HG02938 (cell line): Measurements from ENCODE around the gene CTRB2.
"Not testable (repeated sequence)": the region's sequence is repeated elsewhere in the genome, so short reads cannot be mapped to it uniquely, and the experiment has no call there.

Source experiments
- ATAC-seq: cut with Tn5 transposase; IDR thresholded peaks from one replicate; pipeline ENCODE4 v1.9.1; 2021; ENCODE audit warnings: mild to moderate bottlenecking, moderate library complexity; ENCODE audit not compliant: unreplicated experiment

CTRB2 gene

DNA sequence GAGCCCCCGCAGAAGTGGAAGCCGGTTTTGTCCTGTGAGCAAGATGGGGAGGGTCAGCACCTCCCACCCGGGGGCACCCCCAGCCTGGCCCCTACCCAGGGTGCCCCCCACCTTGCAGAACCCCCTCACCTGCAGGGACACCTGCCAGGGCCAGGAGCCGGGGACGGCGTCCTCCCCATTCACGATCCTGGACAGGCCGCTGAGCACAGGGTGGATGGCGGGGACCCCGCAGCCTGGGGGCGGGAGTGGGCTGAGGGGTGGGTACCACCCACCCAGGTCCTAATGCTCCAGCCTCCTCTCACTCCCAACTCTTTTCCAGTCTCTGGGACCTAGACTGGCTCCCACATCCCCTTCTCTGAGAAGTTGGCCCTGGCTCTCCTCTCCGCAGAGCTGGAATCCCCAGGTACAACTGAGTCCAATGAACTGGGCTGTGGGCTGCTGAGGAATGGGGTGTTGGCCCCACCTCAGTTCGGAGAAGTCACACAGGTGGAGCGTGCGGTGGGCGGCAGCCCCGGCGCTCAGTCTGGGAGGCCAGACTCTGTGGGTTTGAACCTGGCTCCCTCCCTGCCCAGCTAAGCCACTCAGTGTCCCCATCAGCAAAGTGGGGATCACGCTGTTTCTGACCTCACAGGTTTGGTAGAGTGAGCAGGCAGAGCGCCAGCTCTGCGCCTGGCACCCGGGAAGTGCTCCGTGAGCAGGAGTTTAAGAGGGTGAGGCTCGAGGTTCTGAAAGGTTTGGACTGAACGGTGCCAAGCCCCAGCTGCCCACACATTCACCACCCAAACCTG lies 806 bp downstream of the CTRB2 start:
- not testable (repeated sequence) for ATAC-seq

DNA sequence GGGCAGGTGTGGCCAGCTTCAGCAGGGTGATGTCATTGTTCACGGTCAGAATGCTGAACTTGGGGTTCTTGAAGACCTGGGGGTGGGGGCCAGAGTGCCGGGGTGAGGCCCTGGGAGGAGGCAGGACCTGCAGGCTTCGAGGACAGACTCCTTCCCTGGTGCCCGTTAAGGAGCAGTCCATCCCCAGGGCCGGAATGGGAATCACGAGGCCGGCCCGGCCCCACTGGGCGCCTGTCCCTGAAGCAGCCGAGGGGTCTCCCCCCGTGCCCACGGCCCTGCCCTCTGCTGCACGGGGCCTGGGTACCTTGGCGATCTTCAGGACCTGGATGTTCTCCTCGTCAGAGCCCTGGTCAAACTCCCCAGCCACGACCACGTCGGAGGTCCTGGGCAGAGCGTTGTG lies 1.5 kb downstream of the CTRB2 start:
- not testable (repeated sequence) for ATAC-seq

DNA sequence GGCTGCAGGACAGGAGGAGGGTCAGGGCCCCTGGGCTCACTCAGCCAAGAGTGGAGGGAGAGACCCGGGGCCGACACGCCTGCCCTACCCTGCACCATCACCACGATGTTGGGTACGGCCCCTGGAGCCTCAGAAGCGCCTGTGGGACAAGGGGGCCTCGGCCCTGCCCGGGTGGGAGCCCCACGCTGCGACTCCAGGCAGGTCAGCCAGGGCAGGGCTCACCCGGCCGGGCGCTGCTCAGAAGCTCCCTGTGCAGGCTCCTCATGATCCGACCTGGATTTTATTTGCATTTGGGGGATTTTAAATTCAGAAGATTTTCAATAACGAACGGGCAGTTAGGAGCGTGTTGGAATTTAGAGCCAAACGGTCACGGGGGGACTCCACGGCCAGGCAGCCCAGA lies 2.1 kb downstream of the CTRB2 start:
- not testable (repeated sequence) for ATAC-seq

DNA sequence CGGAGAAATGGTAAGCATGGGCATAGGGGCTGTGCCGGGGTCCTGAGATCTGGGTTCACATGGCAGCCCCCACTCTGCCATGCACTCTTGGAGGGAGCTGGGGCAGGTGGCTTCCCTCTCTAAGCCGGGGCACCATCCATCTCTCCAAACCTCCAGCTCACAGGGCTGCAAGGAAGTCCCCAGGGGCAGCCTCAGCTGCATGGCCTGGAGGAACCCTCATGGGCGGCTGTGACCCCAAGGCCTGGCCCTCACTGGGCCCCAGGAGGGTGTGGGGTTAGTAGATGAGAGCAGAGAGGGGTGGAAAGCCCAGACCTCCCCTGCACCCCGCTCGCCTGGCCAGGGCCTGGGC lies 2.6 kb downstream of the CTRB2 start:
- no peak for ATAC-seq

DNA sequence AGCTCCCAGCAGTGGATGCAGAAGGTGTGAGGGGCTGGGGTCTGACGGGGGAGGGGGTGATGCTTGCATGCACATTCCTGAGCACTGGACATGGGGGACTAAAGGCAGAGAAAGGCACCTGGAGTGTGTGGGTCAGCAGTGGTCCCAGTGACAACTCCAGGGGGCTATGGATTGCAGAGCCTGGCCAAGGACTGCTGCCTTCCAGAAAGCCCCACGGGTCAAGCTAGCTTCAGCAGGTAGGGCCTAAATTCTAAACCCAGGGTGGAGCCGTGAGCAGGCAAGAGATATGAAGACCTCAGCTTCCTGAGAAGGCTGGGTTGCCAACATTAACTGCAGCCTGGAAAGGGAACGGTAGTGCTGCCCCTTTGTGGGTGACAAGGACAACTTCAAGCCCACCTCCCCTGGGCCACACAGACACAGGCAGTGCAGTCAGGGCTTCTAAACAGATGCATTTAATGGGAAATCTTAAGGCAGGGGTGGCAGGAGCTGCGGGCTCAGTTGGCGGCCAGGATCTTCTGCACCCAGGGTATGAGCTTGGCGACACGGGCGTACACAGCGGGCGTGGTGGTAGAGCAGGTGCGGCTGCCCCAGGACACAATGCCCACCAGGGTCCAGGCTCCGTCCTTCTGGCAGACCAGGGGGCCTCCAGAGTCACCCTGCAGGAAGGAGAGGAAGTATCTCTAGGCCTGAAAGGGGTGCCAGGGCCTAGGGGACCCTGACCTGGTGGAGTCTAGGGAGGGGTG lies 3.1 kb downstream of the CTRB2 start:
- no peak for ATAC-seq

DNA sequence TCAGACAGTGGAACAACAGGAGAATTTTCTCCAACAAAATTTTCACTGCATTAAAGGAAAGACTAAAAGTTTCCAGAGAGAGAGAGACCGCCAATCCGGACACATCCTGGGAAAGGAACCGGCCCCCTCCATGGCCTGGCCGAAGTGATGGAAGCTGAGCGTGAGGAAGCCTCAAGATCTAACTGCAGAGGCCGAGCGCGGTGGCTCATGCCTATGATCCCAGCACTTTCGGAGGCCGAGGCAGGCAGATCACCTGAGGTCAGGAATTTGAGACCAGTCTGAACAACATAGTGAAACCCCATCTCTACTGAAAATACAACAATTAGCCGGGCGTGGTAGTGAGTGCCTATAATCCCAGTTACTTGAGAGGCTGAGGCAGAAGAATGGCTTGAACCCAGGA lies 3.9 kb downstream of the CTRB2 start:
- no peak for ATAC-seq

DNA sequence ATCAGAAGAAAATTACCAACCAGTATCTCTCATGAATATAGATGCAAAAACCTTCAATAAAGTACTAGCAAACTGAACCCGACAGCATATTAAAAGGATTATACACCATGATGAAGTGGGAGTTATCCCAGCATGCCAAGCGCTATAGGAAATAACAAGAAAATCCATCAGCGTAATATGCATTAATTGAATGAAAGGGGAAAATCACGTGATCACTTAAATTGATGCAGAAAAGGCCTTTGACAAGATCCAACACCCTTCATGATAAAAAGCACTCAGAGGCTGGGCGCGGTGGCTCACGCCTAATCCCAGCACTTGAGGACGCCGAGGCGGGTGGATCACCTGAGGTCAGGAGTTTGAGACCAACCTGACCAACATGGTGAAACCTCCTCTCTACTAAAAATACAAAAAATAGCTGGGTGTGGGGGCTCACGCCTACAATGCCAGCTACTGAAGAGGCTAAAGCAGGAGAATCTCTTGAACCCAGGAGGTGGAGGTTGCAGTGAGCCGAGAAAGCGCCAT lies 4.8 kb downstream of the CTRB2 start:
- ATAC-seq = no peak

DNA sequence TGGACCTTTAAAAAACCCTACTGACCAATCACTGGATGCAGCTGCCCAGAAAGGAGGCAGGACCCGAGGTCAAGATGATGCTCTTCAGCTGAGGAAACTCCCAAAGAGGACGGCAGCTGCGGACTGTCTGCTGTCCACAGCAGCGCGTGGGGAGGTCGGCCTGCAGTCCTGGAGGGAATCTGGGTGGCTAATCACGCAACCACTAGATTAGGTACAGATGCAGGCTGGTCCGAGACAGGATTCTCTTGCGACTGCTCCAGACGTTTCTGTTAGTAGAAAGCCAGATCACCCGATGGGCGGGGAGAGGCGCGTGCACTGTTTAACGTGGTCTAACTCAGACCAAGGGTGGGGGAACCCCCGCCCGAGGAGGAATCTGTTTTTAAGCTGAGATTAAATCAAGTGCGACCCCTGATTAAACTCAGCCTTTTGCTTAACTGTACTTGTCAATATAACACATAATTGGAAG lies 8.8 kb downstream of the CTRB2 start:
- no peak for ATAC-seq

DNA sequence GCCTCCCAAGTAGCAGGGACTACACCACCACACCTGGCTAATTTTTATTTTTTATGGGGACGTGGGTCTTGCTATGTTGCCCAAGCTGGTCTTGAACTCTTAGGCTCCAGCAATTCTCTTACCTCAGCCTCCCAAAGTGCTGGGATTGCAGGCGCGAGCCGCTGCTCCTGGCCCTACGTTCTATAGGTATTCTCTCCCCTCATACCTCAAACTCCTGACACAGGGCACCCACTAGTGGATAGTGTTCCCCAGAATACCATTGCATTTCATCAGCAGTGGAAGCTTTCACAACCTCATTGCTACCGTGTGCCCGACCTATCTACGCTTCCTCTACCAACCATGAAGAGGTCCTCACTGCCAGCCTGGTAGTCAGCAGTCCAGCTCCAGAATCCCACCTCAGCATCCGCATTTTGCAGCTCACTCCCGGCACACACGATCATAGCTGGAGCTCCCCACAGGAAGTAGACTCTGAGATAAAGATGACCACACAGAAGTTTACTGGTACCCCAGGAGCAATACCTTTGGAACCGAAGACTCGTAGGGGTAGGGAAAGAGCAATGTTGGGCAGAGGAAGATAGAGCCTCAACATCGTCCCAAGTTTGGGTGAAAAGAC lies 9.3 kb downstream of the CTRB2 start:
- no peak for ATAC-seq

DNA sequence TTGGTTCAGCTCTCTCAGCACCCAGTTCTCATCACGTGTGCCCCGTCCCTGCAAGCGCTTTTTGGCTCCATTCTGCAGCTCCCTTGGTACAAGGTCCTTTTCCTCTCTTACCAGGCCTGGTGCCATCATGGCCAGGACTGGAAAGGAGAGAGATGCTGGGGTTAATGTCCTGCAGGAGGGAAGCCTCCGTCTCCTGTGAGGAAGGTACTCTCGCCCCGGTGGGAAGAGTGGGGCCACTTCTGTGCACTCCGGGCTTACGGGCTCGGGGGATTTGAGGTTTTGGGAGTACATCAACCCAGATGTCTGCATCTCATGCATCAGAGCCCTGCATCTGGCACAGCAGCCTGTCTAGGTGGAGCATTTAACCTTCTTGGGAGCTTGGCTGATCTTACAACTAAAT lies 10.1 kb downstream of the CTRB2 start:
- ATAC-seq = no peak

DNA sequence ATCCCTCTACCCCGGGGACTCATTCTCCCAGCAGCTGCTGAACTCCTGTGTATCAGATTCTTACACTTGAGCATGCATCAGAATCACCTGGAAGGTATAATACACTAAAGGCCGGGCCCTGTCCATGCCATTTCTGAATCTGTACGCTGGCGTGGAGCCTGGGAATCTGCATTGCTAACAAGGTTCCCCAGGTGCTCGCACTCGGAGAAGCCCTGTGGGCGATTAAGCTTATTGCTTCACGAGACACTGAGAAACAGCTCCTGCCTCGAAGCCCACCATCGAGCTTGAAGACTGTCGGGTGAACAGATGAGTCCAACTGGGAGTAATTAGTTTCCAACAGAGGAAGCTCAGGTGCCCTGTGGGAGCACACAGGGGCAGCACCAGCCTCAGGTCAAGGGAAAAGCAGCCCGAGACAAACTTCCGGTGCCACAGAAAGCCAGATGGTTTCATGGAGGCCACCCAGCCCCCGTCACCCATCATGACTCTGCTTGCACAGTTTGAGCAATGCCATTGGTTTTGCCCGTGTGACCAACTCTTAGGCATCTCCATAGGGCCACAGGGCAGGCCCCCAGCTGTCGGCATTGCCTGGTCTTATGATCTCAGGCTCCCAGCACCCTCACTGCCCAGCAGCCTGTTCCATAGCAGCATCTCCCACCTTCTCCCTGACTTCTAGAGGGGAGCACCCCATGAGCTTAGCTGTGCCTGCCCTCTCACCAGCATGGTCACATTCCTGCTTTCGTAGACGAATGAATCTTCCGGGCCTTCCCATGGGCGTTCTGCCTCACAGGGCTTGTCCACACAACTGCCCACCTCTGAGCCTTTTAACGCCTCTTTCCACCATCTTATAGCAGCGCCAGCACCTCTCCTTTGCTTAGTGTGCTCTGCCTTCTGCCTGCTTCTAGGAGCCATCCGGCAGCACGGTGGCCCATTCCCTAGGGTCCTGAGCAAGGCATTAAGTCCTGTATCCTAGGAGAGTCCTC lies 10.9 kb downstream of the CTRB2 start:
- ATAC-seq = no peak

DNA sequence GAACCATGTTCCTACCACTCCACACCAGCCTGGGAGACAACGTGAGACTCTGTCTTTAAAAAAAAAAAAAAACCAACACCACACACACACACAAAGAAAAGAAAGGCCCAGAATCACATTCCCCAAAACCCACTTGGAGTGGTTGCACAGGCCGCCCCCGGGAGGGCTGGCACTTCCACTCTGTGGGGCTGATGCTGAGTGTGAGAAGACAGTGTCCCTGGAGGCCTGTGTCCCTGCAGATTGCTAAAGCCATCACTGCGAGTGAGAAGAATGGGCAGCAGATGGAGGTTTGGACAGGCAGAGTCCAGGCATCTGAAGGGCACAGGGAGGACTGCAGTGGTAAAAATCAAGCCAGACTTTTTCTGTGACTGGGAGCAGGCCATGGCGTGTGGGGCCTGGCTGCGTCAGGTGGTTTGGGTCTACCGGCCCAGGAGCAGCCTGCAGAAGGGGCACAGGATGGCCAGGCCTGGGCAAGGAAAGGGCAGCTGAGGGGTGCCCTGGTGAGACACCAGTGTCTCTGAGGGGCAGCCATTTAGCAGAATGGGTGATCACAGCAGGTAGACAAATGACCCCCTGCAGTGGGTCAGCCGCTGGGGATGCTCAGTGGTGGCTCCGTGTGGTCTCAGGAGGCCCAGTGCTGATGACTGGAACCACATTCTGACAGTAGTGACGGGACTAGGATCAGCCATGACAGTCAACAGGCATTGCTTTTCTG lies 13.1 kb downstream of the CTRB2 start:
- ATAC-seq = no peak

DNA sequence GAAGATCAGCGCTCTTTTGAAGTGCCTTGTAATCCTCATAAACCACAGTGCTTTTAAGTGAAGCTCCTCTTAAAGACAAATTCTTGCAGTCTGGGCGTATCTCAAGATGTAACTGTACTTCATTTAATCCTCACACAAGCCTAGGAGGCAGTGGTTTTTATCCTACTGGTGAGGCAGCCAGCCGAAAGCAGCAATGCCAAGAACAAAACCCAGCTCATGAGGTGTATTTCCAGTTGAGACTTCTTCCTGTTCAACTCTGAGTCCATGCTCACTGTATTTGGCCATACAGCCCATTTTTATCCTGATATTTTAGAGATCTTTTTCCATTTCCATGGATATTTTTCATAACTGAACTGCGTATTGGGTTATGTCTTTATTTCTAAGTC lies 13.7 kb downstream of the CTRB2 start:
- ATAC-seq = no peak

DNA sequence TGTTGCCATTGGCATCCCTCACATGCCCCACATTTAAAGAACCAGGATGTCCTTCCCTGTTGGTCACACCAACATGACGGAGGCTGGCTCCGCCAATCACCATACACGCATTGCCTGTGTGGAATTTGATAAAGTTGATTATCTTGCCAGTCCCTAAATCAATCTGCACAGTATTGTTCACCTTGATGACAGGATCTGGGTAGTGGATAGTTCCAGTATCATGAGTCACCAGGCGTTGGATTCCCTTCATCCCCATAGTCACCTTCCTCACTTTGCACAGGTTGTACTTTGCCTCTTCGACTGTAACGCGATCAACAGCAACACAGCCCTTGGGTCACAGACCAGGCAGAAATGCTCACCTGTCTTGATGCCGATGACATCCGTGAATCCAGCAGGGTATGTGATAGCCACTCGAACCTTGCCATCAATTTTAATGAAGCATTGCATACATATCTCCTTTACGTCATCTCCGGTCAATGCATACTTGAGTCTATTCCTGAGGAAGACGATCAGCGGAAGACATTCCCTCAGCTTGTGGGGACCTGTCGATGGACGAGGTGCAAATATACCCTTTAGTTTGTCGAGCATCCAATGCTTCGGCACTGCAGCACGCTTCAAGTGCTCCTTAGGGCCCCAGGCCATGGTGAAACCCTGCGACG lies 14.2 kb downstream of the CTRB2 start:
- ATAC-seq = no peak

DNA sequence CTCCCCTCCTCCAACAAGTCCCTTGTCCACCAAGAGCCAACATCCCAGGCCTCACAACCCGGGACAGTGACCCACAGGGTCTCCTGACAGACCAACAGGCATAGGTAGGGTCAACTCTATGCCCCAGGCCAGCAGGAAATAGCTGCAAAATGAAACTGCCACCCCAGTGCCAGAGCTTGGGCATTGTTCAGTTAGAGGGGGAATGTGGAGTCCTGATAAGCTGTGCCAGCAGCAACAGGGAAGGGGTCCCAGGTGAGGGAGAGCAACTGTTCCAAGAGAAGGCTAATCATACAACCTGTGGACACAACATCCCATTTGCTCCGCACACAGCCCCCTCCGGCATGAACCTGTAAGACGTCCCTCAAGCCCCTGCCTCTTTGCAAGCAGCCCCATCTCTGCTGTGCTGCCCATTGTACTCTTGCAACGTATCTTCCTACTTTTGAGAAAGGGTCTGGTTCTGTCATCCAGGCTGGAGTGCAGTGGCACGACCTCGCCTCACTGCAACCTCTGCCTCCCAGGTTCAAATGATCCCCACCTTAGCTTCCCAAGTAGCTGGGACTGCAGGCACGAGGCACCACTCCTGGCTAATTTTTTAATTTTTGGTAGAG lies 17.2 kb downstream of the CTRB2 start:
- ATAC-seq = no peak

DNA sequence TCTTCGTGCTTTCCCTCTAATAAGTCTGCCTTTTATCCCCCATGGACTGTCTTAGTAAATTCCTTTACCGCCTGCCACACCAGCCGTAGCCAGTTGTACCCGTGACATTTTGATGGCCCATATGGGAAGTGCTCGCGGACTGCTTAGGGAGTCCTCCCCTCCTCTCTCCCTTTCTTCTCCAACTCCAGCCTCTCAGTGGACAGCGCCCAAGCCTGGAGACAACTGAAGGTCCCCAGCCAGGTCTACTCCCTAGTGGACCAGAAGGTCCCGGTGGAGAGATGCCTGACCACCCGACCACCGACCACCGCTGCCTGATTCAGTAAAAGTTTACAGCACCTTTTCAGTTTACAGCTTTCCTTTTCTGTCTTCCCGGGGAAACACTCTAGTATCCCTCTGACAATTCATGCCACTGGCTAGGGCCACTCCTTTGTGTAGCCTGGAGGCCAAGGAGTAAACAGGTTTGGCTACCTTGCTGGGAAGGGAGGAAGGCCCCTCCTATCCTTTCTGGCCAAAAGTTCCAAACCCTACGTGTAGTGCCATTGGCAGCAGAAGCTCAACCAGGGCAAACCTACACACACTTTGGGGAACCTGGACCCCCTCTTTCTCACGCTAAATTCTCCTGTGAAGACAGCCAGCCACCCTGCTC lies 18.0 kb downstream of the CTRB2 start:
- no peak for ATAC-seq

DNA sequence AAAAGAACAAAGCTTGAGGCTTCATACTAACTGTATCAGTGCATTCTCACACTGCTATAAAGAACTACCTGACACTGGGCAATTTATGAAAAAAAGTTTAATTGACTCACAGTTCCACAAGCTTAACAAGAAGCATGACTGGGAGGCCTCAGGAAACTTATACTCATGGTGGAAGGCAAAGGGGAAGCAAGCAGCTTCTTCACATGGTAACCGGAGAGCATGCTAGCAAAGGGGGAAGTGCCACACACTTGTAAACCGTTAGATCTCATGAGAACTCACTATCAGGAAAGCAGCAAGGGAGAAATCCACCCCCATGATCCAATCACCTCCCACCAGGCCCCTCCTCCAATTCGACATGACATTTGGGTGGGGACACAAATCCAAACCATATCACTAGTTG lies 25.3 kb downstream of the CTRB2 start:
- no peak for ATAC-seq

DNA sequence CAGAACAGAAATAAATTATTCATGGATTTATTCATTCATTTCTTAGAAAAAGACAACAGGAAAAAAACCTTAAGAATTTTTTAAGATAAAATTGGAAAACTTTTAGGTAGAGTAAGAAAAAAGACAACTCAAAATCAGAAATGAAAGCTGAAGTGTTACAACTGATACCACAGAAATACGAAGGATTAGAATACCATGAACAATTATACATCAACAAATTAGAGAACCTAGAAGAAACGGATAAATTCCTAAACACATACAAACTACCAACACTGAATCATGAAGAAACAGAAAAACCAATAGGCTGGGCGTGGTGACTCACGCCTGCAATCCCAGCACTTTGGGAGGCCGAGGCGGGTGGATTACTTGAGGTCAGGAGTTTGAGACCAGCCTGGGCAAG lies 27.8 kb downstream of the CTRB2 start:
- ATAC-seq = no peak

DNA sequence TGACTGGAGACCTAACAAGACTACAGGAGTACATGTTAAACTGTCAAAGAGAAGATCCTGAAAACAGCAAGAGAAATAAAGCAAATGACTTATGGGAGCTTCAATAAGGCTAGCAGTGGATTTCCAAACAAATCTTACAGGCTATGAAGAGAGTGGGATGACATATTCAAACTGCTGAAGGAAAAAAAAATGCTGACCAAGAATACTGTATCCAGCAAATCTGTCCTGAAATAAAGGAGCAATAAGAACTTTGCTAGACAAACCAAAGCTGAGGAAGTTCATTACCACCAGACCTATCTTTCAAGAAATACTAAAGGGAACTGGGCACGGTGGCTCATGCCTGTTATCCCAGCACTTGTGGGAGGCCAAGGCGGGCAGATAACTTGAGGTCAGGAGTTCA lies 30.0 kb downstream of the CTRB2 start:
- ATAC-seq = no peak
